Neutrophil (primary cell): ENCODE data around the gene MAN2B1.
"Not testable (repeated sequence)": the region's sequence is repeated elsewhere in the genome, so short reads cannot be mapped to it uniquely, and the experiment has no call there.

Experiments used
- H3K27ac ChIP-seq: fragments of 200-600 bp; sonication (generic); 2 replicates; pipeline ENCODE4 v1.5.1; 2016; ENCODE audit warnings: mild to moderate bottlenecking, moderate library complexity
- H3K27me3 ChIP-seq: fragments of 200-600 bp; sonication (generic); 2 replicates; pipeline ENCODE4 v1.6.0; 2016; ENCODE audit warnings: mild to moderate bottlenecking
- H3K36me3 ChIP-seq: fragments of 200-600 bp; sonication (generic); 2 replicates; pipeline ENCODE4 v1.5.1; 2017
- H3K4me1 ChIP-seq, 2 experiments: fragments of 200-600 bp in 1 of 2; sonication (generic) in 1 of 2; 1 replicate in 1 of 2; 2 replicates in 1 of 2; pipeline versions ENCODE4 v1.5.1 to v1.6.1; 2013 to 2016; ENCODE audit warnings: low read depth in 1 of 2, low read length in 1 of 2, mild to moderate bottlenecking in 1 of 2, moderate library complexity in 1 of 2; ENCODE audit not compliant: control insufficient read depth in 1 of 2, insufficient read depth in 1 of 2
- H3K4me3 ChIP-seq, 2 experiments: fragments of 200-600 bp in 1 of 2; sonication (generic) in 1 of 2; 1 replicate in 1 of 2; 2 replicates in 1 of 2; pipeline ENCODE4 v1.5.1; 2013 to 2016; ENCODE audit warnings: low read depth in 1 of 2, low read length in 1 of 2, mild to moderate bottlenecking in 1 of 2, moderate library complexity in 1 of 2
- H3K9me3 ChIP-seq: fragments of 200-600 bp; sonication (generic); 2 replicates; pipeline ENCODE4 v1.5.1; 2016
- CTCF ChIP-seq: fragments of 200-600 bp; sonication (generic); IDR thresholded peaks from 2 replicates; pipeline ENCODE4 v1.5.1; 2016; ENCODE audit warnings: antibody characterized with exemption

Gene MAN2B1

GRCh38 chr19:12647490-12648071 is 19.0 kb downstream of the MAN2B1 start:
- Histone ChIP-seq H3K27ac (no peak overlapping the region), H3K27me3 (no peaks in the 10 kb centered on the region), H3K9me3 (no peaks in the 10 kb centered on the region), H3K4me3 (peak overlapping the region in 1 of 2 experiments; percentile 37), H3K4me1 (peaks cover 13 to 22% of the 10 kb centered on the region in 2 experiments), H3K36me3 (peaks cover 88% of the 10 kb centered on the region)
- TF ChIP-seq CTCF, result no peak

DNA sequence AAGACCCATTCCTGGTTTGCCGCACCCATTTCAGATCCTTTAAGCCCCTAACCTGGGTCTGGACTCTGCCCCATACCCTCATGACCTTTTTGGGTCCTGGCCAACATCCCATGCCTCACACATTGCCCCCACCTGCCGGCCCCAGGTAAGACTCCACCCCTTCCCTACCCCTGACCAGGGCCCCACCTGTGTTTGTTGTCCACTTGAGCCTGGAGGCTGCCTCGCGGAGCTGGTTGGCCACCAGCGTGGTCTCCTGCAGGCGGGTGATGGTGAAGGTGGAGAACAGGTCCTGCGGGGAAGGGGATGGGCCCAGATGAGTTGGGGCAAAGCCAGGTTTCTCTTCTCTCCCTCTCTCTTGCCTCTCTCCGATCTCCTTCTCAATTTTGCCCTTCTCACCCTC is 19.5 kb downstream of the MAN2B1 start:
- Histone ChIP-seq H3K36me3 (peaks cover 83% of the 10 kb centered on the region), H3K4me1 (peaks cover 13 to 22% of the 10 kb centered on the region in 2 experiments), H3K4me3 (no peak overlapping the region), H3K27me3 (no peaks in the 10 kb centered on the region), H3K27ac (no peak overlapping the region), H3K9me3 (no peaks in the 10 kb centered on the region)
- TF ChIP-seq CTCF, result no peak

DNA sequence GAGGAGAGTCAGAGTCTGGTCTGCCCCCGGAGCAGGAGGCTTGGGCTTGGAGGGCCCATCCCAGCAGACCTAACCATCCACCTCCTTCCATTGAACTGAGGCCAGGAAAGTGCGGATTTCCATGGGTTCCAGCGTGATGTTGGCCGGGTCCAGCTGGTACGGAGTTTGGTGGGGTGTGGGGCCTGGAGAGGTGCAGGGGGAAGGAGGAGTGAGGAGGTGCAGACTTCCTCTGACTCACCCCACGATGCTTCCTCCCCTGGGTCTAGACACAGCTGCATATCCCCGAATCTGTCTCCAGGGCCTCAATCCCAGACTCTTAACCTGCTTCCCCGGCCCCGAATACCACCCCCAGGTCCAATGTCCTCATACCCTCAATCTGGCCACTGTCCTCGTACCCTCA is 20.0 kb downstream of the MAN2B1 start:
- no peaks in the 10 kb centered on the region for H3K9me3 ChIP-seq
- H3K4me3 ChIP-seq, result no peak overlapping the region
- TF ChIP-seq CTCF, result no peak
- H3K4me1 ChIP-seq, result peaks cover 13 to 22% of the 10 kb centered on the region in 2 experiments
- H3K27me3 ChIP-seq, result no peaks in the 10 kb centered on the region
- peaks cover 78% of the 10 kb centered on the region for H3K36me3 ChIP-seq
- H3K27ac ChIP-seq, result peak overlapping the region; percentile 22

DNA sequence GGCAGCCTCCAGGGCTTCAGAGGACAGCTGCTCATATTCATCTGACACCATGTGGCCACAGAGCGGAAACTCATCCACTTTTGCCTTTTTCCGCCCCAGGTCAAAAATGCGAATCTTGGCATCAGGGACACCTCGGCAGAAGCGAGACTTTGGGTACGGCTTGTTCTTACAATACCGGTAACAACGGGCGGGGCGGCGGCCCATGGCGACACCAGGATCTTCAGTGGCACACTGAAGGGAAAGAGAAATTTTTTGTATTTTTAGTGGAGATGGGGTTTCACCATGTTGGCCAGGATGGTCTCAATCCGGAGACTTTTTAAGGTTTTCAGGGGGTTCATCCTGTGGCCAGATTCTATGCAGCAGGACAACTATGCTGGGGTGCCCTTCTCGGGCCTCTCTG is 22.8 kb downstream of the MAN2B1 start:
- Histone ChIP-seq H3K4me1 (peaks cover 23 to 30% of the 10 kb centered on the region in 2 experiments), H3K36me3 (peaks cover 53% of the 10 kb centered on the region)
- not testable (repeated sequence) for H3K4me3 ChIP-seq, H3K27ac ChIP-seq, H3K27me3 ChIP-seq, H3K9me3 ChIP-seq

DNA sequence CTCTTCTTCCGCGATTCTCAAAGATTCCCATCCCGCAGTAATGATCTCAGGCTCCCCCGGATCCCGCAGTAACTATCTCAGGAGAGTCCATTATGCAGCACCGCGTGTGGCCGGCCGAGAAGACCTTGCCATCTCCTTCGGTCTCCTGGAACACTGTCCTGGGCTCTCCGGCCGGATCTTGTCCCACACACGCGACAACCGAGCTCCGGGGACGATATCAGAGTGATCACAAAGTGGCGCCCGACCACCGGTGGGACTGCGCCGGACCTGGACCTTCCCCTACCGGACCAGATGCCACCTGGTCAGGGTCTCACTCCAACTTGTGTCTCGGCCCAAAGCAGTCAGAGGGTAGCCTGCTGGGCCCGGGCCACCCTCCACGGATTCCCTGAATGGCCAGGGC is 24.0 kb downstream of the MAN2B1 start:
- H3K4me3 ChIP-seq, result no peak overlapping the region

GRCh38 chr19:12641456-12641855 is 25.1 kb downstream of the MAN2B1 start:
- no peak overlapping the region for H3K27ac ChIP-seq
- no peak overlapping the region for H3K4me3 ChIP-seq
- peaks cover 37% of the 10 kb centered on the region for H3K36me3 ChIP-seq
- no peaks in the 10 kb centered on the region for H3K9me3 ChIP-seq
- no peak for TF ChIP-seq CTCF
- no peaks in the 10 kb centered on the region for H3K27me3 ChIP-seq
- H3K4me1 ChIP-seq, result peaks cover 13 to 16% of the 10 kb centered on the region in 2 experiments

More for the DNA sequence above, 24.0 kb downstream of the MAN2B1 start:
- Histone ChIP-seq H3K27ac (no peak overlapping the region), H3K4me1 (peaks cover 16 to 23% of the 10 kb centered on the region in 2 experiments), H3K27me3 (no peaks in the 10 kb centered on the region), H3K9me3 (no peaks in the 10 kb centered on the region), H3K36me3 (peaks cover 43% of the 10 kb centered on the region)
- no peak for TF ChIP-seq CTCF
